Nephron (organoid): Measurements from ENCODE around the gene SORCS2.
A peak's percentile ranks its signal among the peaks of the same experiment; 100 is the strongest.

Source experiments
- H3K27ac Mint-ChIP-seq, 3 experiments: 2 replicates each; pipeline ENCODE4 v1.8.0; 2020; ENCODE audit warnings: mixed read lengths in 3 of 3, mild to moderate bottlenecking in 2 of 3, moderate library complexity in 1 of 3
- H3K27me3 Mint-ChIP-seq: 2 replicates; pipeline ENCODE4 v1.8.0; 2021; ENCODE audit warnings: low read depth, mild to moderate bottlenecking, moderate library complexity, mixed read lengths
- H3K36me3 Mint-ChIP-seq: 2 replicates; pipeline ENCODE4 v1.8.0; 2020; ENCODE audit warnings: low read depth, mixed read lengths
- H3K4me1 Mint-ChIP-seq: 2 replicates; pipeline ENCODE4 v1.8.0; 2020; ENCODE audit warnings: mixed read lengths
- H3K4me3 Mint-ChIP-seq, 3 experiments: 2 replicates each; pipeline ENCODE4 v1.8.0; 2020; ENCODE audit warnings: mild to moderate bottlenecking in 3 of 3, mixed read lengths in 3 of 3, moderate library complexity in 2 of 3
- H3K9me3 Mint-ChIP-seq: 2 replicates; pipeline ENCODE4 v1.8.0; 2020; ENCODE audit warnings: mixed read lengths
- TF ChIP-seq, protein P1 (sequence below), 3 experiments: fragments of 200-600 bp; sonication (generic); IDR thresholded peaks; one replicate each; pipeline ENCODE4 v1.5.0; 2021; ENCODE audit warnings: antibody characterized with exemption in 3 of 3; ENCODE audit not compliant: unreplicated experiment in 3 of 3

Gene SORCS2

DNA sequence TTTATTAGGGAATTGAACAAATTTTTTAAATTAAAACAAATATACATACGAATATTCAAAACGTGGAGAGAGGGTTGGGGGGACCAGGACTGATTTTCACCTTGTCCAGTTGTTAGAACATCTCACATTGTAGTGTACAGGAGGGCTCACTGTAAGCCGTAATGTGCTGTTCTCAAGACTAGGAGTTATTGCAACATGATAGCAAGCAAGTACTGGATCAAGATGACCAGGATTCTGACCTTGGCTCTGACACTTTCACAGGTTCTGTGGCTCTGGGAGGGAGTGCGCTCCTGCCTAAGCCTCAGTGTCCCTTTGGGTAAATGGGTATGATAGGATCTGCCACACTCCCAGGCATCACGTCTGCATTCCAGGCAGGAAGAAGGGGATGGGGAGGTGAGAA, 59.0 kb downstream of the SORCS2 start:
- H3K36me3 Mint-ChIP-seq: no peaks in the 10 kb centered on the region
- H3K27ac Mint-ChIP-seq: peak overlapping the region; percentile 97 to 99 (median 99)
- TF ChIP-seq, protein P1, sequence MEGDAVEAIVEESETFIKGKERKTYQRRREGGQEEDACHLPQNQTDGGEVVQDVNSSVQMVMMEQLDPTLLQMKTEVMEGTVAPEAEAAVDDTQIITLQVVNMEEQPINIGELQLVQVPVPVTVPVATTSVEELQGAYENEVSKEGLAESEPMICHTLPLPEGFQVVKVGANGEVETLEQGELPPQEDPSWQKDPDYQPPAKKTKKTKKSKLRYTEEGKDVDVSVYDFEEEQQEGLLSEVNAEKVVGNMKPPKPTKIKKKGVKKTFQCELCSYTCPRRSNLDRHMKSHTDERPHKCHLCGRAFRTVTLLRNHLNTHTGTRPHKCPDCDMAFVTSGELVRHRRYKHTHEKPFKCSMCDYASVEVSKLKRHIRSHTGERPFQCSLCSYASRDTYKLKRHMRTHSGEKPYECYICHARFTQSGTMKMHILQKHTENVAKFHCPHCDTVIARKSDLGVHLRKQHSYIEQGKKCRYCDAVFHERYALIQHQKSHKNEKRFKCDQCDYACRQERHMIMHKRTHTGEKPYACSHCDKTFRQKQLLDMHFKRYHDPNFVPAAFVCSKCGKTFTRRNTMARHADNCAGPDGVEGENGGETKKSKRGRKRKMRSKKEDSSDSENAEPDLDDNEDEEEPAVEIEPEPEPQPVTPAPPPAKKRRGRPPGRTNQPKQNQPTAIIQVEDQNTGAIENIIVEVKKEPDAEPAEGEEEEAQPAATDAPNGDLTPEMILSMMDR (IDR thresholded peaks at IDR 0.05; ENCODE audit: unreplicated experiment in 3 of 3): no peak
- no peaks in the 10 kb centered on the region for H3K9me3 Mint-ChIP-seq
- H3K4me3 Mint-ChIP-seq: peak overlapping the region in 1 of 3 experiments; percentile 86
- peaks cover 61% of the 10 kb centered on the region for H3K4me1 Mint-ChIP-seq
- peaks cover 5% of the 10 kb centered on the region for H3K27me3 Mint-ChIP-seq

DNA sequence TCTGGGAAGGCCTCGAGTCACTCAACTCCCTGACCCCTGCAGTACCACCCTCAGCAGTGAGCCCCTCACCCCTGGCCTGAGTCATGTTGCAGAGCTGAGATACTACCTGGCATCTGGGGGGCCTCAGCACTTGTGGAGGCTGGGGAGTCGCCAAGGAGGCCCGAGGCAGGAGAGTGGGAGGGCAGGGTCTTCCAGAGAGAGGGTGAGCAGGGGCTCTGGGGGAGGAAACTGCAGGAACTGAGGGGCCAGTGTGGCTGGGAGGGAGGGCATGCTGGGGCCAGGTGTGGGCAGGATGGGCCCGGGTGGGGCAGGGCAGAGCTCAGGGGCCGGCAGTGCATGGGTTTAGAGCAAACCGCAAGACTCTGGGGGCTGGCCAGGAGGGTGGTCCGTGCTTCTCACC, 59.7 kb downstream of the SORCS2 start:
- Mint-ChIP-seq H3K9me3 (no peaks in the 10 kb centered on the region), H3K4me1 (peaks cover 65% of the 10 kb centered on the region)

DNA sequence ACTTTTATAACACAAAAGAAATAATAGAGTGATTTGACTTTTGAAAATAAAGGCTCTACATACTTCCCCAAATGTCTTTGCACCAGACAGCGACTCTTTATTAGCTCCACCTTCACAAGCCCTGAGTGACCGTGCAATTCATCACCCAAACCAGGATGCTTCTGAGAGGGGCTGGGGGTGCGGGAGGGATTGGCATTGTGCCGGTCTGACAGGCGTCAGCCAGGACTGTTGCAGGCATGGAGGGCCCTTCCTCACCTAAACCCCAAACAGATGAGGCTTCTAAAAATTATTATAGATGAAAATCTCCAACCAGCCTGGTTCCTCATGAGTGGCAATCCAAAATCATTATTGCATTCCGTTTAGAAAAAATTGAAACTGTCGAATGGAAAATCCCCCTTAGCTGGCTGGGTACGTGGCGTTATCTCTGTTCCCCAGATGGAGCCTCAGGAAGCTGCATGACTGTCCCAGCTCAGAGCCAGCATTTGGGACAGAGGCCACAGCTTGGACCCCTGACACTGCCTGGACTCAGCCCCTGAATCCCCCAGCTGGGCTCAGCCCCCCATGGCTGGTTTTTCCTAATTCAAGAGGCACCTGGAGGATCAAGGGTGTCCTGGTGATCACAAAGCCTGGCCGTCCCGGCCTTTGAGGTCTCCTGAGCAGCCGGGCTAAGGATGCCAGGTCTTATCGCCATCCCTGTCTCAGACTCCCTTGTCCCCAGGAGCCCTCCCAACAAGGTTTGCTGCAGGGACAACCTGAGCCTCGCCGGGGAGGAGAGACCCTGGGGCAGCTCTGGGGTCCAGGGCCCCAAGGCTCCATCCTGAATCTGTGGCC, 60.4 kb downstream of the SORCS2 start:
- H3K4me3 Mint-ChIP-seq: peak overlapping the region in 2 of 3 experiments; percentile 24 to 63
- no peaks in the 10 kb centered on the region for H3K9me3 Mint-ChIP-seq
- peaks cover 65% of the 10 kb centered on the region for H3K4me1 Mint-ChIP-seq
- peaks cover 5% of the 10 kb centered on the region for H3K27me3 Mint-ChIP-seq
- TF ChIP-seq, protein P1 (IDR thresholded peaks at IDR 0.05; ENCODE audit: unreplicated experiment in 3 of 3): no peak
- no peaks in the 10 kb centered on the region for H3K36me3 Mint-ChIP-seq
- peak overlapping the region in 2 of 3 experiments; percentile 83 to 99 for H3K27ac Mint-ChIP-seq

More for the DNA sequence above, 59.7 kb downstream of the SORCS2 start:
- H3K27ac Mint-ChIP-seq: peak overlapping the region; percentile 97 to 99 (median 99)
- peak overlapping the region in 1 of 3 experiments; percentile 63 for H3K4me3 Mint-ChIP-seq
- TF ChIP-seq, protein P1 (IDR thresholded peaks at IDR 0.05; ENCODE audit: unreplicated experiment in 3 of 3): no peak
- peaks cover 5% of the 10 kb centered on the region for H3K27me3 Mint-ChIP-seq
- H3K36me3 Mint-ChIP-seq: no peaks in the 10 kb centered on the region

DNA sequence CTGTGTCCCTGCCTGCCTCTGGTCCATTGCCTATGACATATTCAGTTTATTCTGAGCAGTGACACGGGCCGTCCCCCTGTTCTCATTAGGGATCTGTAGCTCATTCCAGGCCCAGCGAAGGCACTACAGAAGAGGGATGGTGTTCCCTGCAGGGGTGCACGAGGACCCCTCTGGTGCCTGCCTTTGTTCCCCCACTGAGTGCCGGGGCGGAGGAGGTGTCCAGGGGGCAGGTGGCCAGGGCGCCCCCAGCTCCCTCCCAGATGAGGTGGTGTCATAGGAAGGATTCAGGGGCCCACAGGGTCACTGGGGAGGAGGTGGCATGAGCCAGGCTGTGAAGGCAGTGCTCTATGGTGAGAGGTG, 61.0 kb downstream of the SORCS2 start:
- TF ChIP-seq, protein P1 (IDR thresholded peaks at IDR 0.05; ENCODE audit: unreplicated experiment in 3 of 3): no peak
- Mint-ChIP-seq H3K36me3 (no peaks in the 10 kb centered on the region), H3K27me3 (peaks cover 5% of the 10 kb centered on the region), H3K9me3 (no peaks in the 10 kb centered on the region), H3K4me3 (no peak overlapping the region), H3K4me1 (peaks cover 69% of the 10 kb centered on the region), H3K27ac (no peak overlapping the region)

DNA sequence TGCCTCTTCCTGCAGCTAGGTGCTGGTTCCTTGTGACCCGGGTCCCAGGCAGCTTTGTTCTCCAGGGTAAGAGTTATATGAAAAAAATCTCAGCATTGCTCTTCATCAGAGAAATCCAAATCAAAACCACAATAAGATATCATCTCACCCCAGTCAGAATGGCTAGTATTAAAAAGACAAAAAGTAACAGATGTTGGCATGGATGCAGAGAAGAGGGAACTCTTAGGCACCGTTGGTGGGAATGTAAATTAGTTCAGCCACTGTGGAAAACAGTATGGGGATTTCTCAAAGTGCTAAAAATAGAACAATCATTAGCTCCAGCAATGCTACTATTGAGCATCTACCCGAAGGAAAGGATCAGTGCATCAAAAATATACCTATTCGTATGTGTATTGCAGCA, 61.5 kb downstream of the SORCS2 start:
- Mint-ChIP-seq H3K4me3 (peak overlapping the region in 1 of 3 experiments; percentile 5), H3K9me3 (no peaks in the 10 kb centered on the region), H3K4me1 (peaks cover 75% of the 10 kb centered on the region), H3K27me3 (peaks cover 5% of the 10 kb centered on the region), H3K27ac (peak overlapping the region in 2 of 3 experiments; percentile 18 to 25), H3K36me3 (no peaks in the 10 kb centered on the region)
- TF ChIP-seq, protein P1 (IDR thresholded peaks at IDR 0.05; ENCODE audit: unreplicated experiment in 3 of 3): no peak
